Stimulated activated CD4-positive, alpha-beta T cell treated with anti-CD3 and anti-CD28 coated beads, Interleukin-4, amount 100 ng/mL, for 4 hours (primary cell): ENCODE results near the gene HEATR5A.
"Not testable (repeated sequence)": the region's sequence is repeated elsewhere in the genome, so short reads cannot be mapped to it uniquely, and the experiment has no call there.

Source experiments
- DNase-seq, 2 experiments: peaks; one replicate each; pipeline ENCODE4 v3.0.0-alpha.2; 2020

HEATR5A gene

GRCh38 chr14:31420319-31421111 lies at the start of gene HEATR5A:
HEATR5A (minus strand) TSS chr14:31420550; CDS start chr14:31402975, 17,575 bp downstream.
- peak; percentile 87 to 92 for DNase-seq

- no peak for DNase-seq
Measured at GRCh38 chr14:31466554-31466953, 46.2 kb upstream of the HEATR5A start.

- no peak for DNase-seq
Measured at GRCh38 chr14:31465111-31465510, 44.8 kb upstream of the HEATR5A start.

- DNase-seq: not testable (repeated sequence)
Measured at GRCh38 chr14:31462450-31462849, 42.1 kb upstream of the HEATR5A start.

GRCh38 chr14:31461545-31461944 lies 41.2 kb upstream of the HEATR5A start:
- no peak for DNase-seq

GRCh38 chr14:31457665-31458659 lies 37.6 kb upstream of the HEATR5A start:
- DNase-seq: no peak

- peak; percentile 88 to 90 for DNase-seq
Measured at GRCh38 chr14:31456841-31457664, 36.7 kb upstream of the HEATR5A start, which contains the start of gene DTD2. DTD2 (minus strand) TSS chr14:31457506; CDS start chr14:31457393, 113 bp downstream.

- no peak for DNase-seq
Measured at GRCh38 chr14:31449971-31450610, 29.7 kb upstream of the HEATR5A start.

GRCh38 chr14:31449136-31449535 lies 28.8 kb upstream of the HEATR5A start:
- no peak for DNase-seq

GRCh38 chr14:31445703-31446102 lies 25.4 kb upstream of the HEATR5A start:
- no peak for DNase-seq

GRCh38 chr14:31442284-31442683 lies 21.9 kb upstream of the HEATR5A start:
- DNase-seq: no peak

- DNase-seq: no peak
Measured at GRCh38 chr14:31441273-31442111, 21.1 kb upstream of the HEATR5A start.

GRCh38 chr14:31440280-31440679 lies 19.9 kb upstream of the HEATR5A start:
- DNase-seq: no peak

- no peak for DNase-seq
Measured at GRCh38 chr14:31439561-31439960, 19.2 kb upstream of the HEATR5A start.

GRCh38 chr14:31437045-31437691 lies 16.8 kb upstream of the HEATR5A start:
- DNase-seq: not testable (repeated sequence)

- no peak for DNase-seq
Measured at GRCh38 chr14:31435276-31435675, 14.9 kb upstream of the HEATR5A start.

- DNase-seq: no peak
Measured at GRCh38 chr14:31430634-31431264, 10.4 kb upstream of the HEATR5A start.

GRCh38 chr14:31429791-31430190 lies 9.4 kb upstream of the HEATR5A start:
- no peak for DNase-seq

GRCh38 chr14:31428011-31428410 lies 7.7 kb upstream of the HEATR5A start:
- no peak for DNase-seq

- DNase-seq: no peak
Measured at GRCh38 chr14:31426663-31427062, 6.3 kb upstream of the HEATR5A start.
